ENCODE results near the gene VEZF1.

Gene VEZF1

GRCh38 chr17:57940231-57940630, 47.8 kb downstream of the VEZF1 start:
- DNase-seq: no peak
- in situ Hi-C loops (cut with MboI; ENCODE audit: low pct_unique_long_range_greater_than_20kb, low sequenced_read_pairs): no loop called here

GRCh38 chr17:57939797-57940196, 48.3 kb downstream of the VEZF1 start:
- in situ Hi-C loops (cut with MboI; ENCODE audit: low pct_unique_long_range_greater_than_20kb, low sequenced_read_pairs): no loop called here
- DNase-seq: peak; percentile 80

- no peak for DNase-seq
- in situ Hi-C loops (cut with MboI; ENCODE audit: low pct_unique_long_range_greater_than_20kb, low sequenced_read_pairs): no loop called here
Observed at GRCh38 chr17:57938061-57938502, 50.0 kb downstream of the VEZF1 start.

- in situ Hi-C loops (cut with MboI; ENCODE audit: low pct_unique_long_range_greater_than_20kb, low sequenced_read_pairs): no loop called here
- no peak for DNase-seq
Observed at GRCh38 chr17:57937492-57937891, 50.6 kb downstream of the VEZF1 start.

GRCh38 chr17:57935833-57936807, 51.9 kb downstream of the VEZF1 start:
- DNase-seq: peak; percentile 38
- in situ Hi-C loops (cut with MboI; ENCODE audit: low pct_unique_long_range_greater_than_20kb, low sequenced_read_pairs): no loop called here

- no peak for DNase-seq
- in situ Hi-C loops (cut with MboI; ENCODE audit: low pct_unique_long_range_greater_than_20kb, low sequenced_read_pairs): no loop called here
Observed at GRCh38 chr17:57931488-57932137, 56.4 kb downstream of the VEZF1 start.

GRCh38 chr17:57930239-57930638, 57.8 kb downstream of the VEZF1 start:
- DNase-seq: no peak
- in situ Hi-C loops (cut with MboI; ENCODE audit: low pct_unique_long_range_greater_than_20kb, low sequenced_read_pairs): no loop called here

GRCh38 chr17:57929386-57929785, 58.7 kb downstream of the VEZF1 start:
- no peak for DNase-seq
- in situ Hi-C loops (cut with MboI; ENCODE audit: low pct_unique_long_range_greater_than_20kb, low sequenced_read_pairs): no loop called here

- DNase-seq: no peak
- in situ Hi-C loops (cut with MboI; ENCODE audit: low pct_unique_long_range_greater_than_20kb, low sequenced_read_pairs): no loop called here
Observed at GRCh38 chr17:57928928-57929327, 59.1 kb downstream of the VEZF1 start.

GRCh38 chr17:57927048-57927723, 60.9 kb downstream of the VEZF1 start:
- in situ Hi-C loops (cut with MboI; ENCODE audit: low pct_unique_long_range_greater_than_20kb, low sequenced_read_pairs): no loop called here
- no peak for DNase-seq

- DNase-seq: no peak
- in situ Hi-C loops (cut with MboI; ENCODE audit: low pct_unique_long_range_greater_than_20kb, low sequenced_read_pairs): no loop called here
Observed at GRCh38 chr17:57926723-57927047, 61.4 kb downstream of the VEZF1 start.

GRCh38 chr17:57925361-57925990, 62.6 kb downstream of the VEZF1 start:
- in situ Hi-C loops (cut with MboI; ENCODE audit: low pct_unique_long_range_greater_than_20kb, low sequenced_read_pairs): no loop called here
- DNase-seq: no peak

GRCh38 chr17:57924677-57925076, 63.4 kb downstream of the VEZF1 start:
- no peak for DNase-seq

More at GRCh38 chr17:57924677-57925076, 63.4 kb downstream of the VEZF1 start:
- in situ Hi-C loops (cut with MboI; ENCODE audit: low pct_unique_long_range_greater_than_20kb, low sequenced_read_pairs): no loop called here
